CD14-positive monocyte (primary cell): Measurements from ENCODE around the gene NPAS3. TPM values are rescaled to one million over a fixed set of nuclear protein-coding genes. Genes with fewer than 3 reads are reported as not detected.

Experiments used
- DNase-seq, 3 donors: peaks; one replicate each; pipeline ENCODE4 v3.0.0-alpha.2; 2011 to 2022
- H2AFZ ChIP-seq: 2 replicates; pipeline ENCODE4 v1.6.0; 2012; ENCODE audit warnings: mild to moderate bottlenecking, low read depth, low read length, inconsistent platforms; ENCODE audit not compliant: insufficient read depth, poor library complexity, severe bottlenecking
- H3K27ac ChIP-seq, 2 donors: 1 replicate in 1 of 2; 2 replicates in 1 of 2; pipeline ENCODE4 v1.5.1; 2012 to 2013; ENCODE audit warnings: low read length in 2 of 2, control low read depth in 1 of 2, inconsistent platforms in 1 of 2, low read depth in 1 of 2, mild to moderate bottlenecking in 1 of 2
- H3K27me3 ChIP-seq, 2 donors: one replicate each; pipeline versions ENCODE4 v1.6.0 to v1.6.1; 2011 to 2013; ENCODE audit warnings: low read length in 2 of 2; ENCODE audit not compliant: control insufficient read depth in 2 of 2, insufficient read depth in 2 of 2
- H3K36me3 ChIP-seq, 2 donors: replicated peaks in 1 of 2; 1 replicate in 1 of 2; 2 replicates in 1 of 2; pipeline versions ENCODE4 v1.5.1 to v1.6.1; 2012 to 2013; ENCODE audit warnings: low read length in 2 of 2, control low read depth in 1 of 2, inconsistent platforms in 1 of 2, mild to moderate bottlenecking in 1 of 2; ENCODE audit not compliant: insufficient read depth in 2 of 2, control insufficient read depth in 1 of 2
- H3K4me1 ChIP-seq, 2 donors: 1 replicate in 1 of 2; 2 replicates in 1 of 2; pipeline versions ENCODE4 v1.5.1 to v1.6.1; 2012 to 2013; ENCODE audit warnings: low read length in 2 of 2, control low read depth in 1 of 2, inconsistent platforms in 1 of 2, mild to moderate bottlenecking in 1 of 2, moderate library complexity in 1 of 2; ENCODE audit not compliant: insufficient read depth in 2 of 2, control insufficient read depth in 1 of 2
- H3K4me2 ChIP-seq: replicated peaks from 2 replicates; pipeline ENCODE3; 2012; ENCODE audit warnings: low read length, moderate library complexity, mild to moderate bottlenecking; ENCODE audit not compliant: poor library complexity, severe bottlenecking; ENCODE audit errors: extremely low read depth
- H3K4me3 ChIP-seq, 3 experiments: fragments of 200-600 bp in 1 of 3; sonication (generic) in 1 of 3; replicated peaks in 1 of 3; 1 replicate in 2 of 3; 2 replicates in 1 of 3; pipeline ENCODE4 v1.5.1; 2011 to 2013; ENCODE audit warnings: low read length in 3 of 3, mild to moderate bottlenecking in 3 of 3, control low read depth in 2 of 3, low read depth in 2 of 3, inconsistent platforms in 1 of 3, moderate library complexity in 1 of 3
- H3K79me2 ChIP-seq: 2 replicates; pipeline ENCODE4 v1.6.0; 2012; ENCODE audit warnings: mild to moderate bottlenecking, control low read depth, inconsistent platforms, low read length, moderate library complexity; ENCODE audit not compliant: insufficient read depth
- H3K9ac ChIP-seq: 2 replicates; pipeline ENCODE4 v1.6.0; 2017; ENCODE audit warnings: low read length, mild to moderate bottlenecking; ENCODE audit not compliant: insufficient read depth, poor library complexity, severe bottlenecking
- H3K9me3 ChIP-seq, 2 donors: replicated peaks in 1 of 2; 1 replicate in 1 of 2; 2 replicates in 1 of 2; pipeline versions ENCODE4 v1.5.1 to v1.6.1; 2012 to 2013; ENCODE audit warnings: low read length in 2 of 2, control low read depth in 1 of 2; ENCODE audit not compliant: control insufficient read depth in 1 of 2, insufficient read depth in 1 of 2
- H4K20me1 ChIP-seq: 2 replicates; pipeline ENCODE4 v1.6.0; 2012; ENCODE audit warnings: mild to moderate bottlenecking, low read length, control low read depth, moderate library complexity; ENCODE audit not compliant: insufficient read depth
- H3K27ac Mint-ChIP-seq, 7 donors: one replicate each; pipeline ENCODE4 v1.8.0; 2020; ENCODE audit warnings: mild to moderate bottlenecking in 7 of 7, mixed read lengths in 7 of 7, moderate library complexity in 6 of 7, inconsistent platforms in 2 of 7
- H3K27me3 Mint-ChIP-seq, 3 donors: one replicate each; pipeline ENCODE4 v1.8.0; 2021 to 2022; ENCODE audit warnings: low read depth in 3 of 3, mild to moderate bottlenecking in 3 of 3, mixed read lengths in 3 of 3, moderate library complexity in 3 of 3, inconsistent platforms in 1 of 3
- H3K36me3 Mint-ChIP-seq, 2 donors: one replicate each; pipeline ENCODE4 v1.8.0; 2020; ENCODE audit warnings: mixed read lengths in 2 of 2, inconsistent platforms in 1 of 2, mild to moderate bottlenecking in 1 of 2
- H3K4me1 Mint-ChIP-seq: one replicate; pipeline ENCODE4 v1.8.0; 2020; ENCODE audit warnings: mild to moderate bottlenecking, mixed read lengths
- H3K4me3 Mint-ChIP-seq, 2 donors: one replicate each; pipeline ENCODE4 v1.8.0; 2020; ENCODE audit warnings: mild to moderate bottlenecking in 2 of 2, mixed read lengths in 2 of 2, moderate library complexity in 1 of 2
- H3K9me3 Mint-ChIP-seq, 7 donors: one replicate each; pipeline ENCODE4 v1.8.0; 2020 to 2022; ENCODE audit warnings: mixed read lengths in 7 of 7, mild to moderate bottlenecking in 6 of 7, moderate library complexity in 6 of 7, inconsistent platforms in 2 of 7
- WGBS: methylation state at CpG from one replicate; pipeline ENCODE4 v1.1.5; 2013; ENCODE audit warnings: missing lambda C conversion rate; ENCODE audit not compliant: insufficient coverage; 5-methylcytosine and 5-hydroxymethylcytosine counted together
- intact Hi-C, 2 donors: fragments of 100-400 bp; cut with micrococcal nuclease; formaldehyde crosslinking; loops; one replicate each; pipeline versions ENCODE4 v1.15.0 to v1.15.1; 2023
- polyA plus RNA-seq, 3 donors: library from polyadenylated mRNA; depleted of rRNA in 1 of 3; unstranded in 2 of 3; stranded (reverse) in 1 of 3; fragments of 300-500 nt in 2 of 3; fragments of >200 nt in 1 of 3; fragmentation: Illumina TruSeq in 2 of 3; gene quantifications; 1 replicate in 2 of 3; 2 replicates in 1 of 3; pipeline ENCODE4 v1.2.3, GENCODE V29; 2012 to 2021
- TF ChIP-seq, protein P1 (sequence below): fragments of 200-600 bp; IDR thresholded peaks from one replicate; pipeline ENCODE4 v1.8.0; 2022; ENCODE audit warnings: antibody characterized with exemption, mild to moderate bottlenecking

Gene NPAS3
- polyA plus RNA-seq, 3 donors, result not detected

DNA sequence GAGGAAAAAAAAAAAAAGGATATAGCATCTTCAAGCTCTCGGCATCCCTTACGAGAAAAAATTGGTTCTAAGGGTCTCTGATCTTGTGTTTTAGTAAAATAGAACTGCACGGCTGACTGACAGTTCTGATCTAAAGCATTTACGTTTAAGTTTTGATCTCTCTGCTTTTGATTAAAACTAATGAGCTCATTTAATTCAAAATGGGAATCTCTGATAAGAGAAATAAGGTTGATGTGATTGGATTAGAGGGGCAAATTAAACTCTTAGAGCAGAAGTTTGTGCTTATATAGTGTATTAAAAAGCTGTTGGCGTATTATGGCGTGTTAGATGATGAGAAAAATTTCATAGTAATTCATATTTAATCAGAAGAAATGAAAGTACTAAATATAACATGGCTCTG, 794.6 kb downstream of the NPAS3 start:
- no peaks in the 10 kb centered on the region for H3K79me2 ChIP-seq
- intact Hi-C loops, result no loop called here
- WGBS, result 100% methylated on average over 2 of the region's 6 CpGs
- no peak overlapping the region for H3K4me3 Mint-ChIP-seq
- peaks cover 1 to 3% (median 1%) of the 10 kb centered on the region in 3 donors for H3K27me3 Mint-ChIP-seq
- no peaks in the 10 kb centered on the region for H3K27me3 ChIP-seq
- TF ChIP-seq, protein P1, sequence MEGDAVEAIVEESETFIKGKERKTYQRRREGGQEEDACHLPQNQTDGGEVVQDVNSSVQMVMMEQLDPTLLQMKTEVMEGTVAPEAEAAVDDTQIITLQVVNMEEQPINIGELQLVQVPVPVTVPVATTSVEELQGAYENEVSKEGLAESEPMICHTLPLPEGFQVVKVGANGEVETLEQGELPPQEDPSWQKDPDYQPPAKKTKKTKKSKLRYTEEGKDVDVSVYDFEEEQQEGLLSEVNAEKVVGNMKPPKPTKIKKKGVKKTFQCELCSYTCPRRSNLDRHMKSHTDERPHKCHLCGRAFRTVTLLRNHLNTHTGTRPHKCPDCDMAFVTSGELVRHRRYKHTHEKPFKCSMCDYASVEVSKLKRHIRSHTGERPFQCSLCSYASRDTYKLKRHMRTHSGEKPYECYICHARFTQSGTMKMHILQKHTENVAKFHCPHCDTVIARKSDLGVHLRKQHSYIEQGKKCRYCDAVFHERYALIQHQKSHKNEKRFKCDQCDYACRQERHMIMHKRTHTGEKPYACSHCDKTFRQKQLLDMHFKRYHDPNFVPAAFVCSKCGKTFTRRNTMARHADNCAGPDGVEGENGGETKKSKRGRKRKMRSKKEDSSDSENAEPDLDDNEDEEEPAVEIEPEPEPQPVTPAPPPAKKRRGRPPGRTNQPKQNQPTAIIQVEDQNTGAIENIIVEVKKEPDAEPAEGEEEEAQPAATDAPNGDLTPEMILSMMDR, result no peak
- no peaks in the 10 kb centered on the region for H3K36me3 Mint-ChIP-seq
- no peak for DNase-seq
- H3K36me3 ChIP-seq, result no peaks in the 10 kb centered on the region
- no peaks in the 10 kb centered on the region for H3K4me1 Mint-ChIP-seq
- H2AFZ ChIP-seq, result no peak overlapping the region
- no peak overlapping the region for H3K9ac ChIP-seq
- no peaks in the 10 kb centered on the region for H3K9me3 ChIP-seq
- H4K20me1 ChIP-seq, result no peaks in the 10 kb centered on the region
- no peak overlapping the region for H3K27ac ChIP-seq
- H3K27ac Mint-ChIP-seq, result no peak overlapping the region
- H3K4me3 ChIP-seq, result no peak overlapping the region
- no peaks in the 10 kb centered on the region for H3K4me1 ChIP-seq
- no peaks in the 10 kb centered on the region for H3K9me3 Mint-ChIP-seq
- no peak overlapping the region for H3K4me2 ChIP-seq

DNA sequence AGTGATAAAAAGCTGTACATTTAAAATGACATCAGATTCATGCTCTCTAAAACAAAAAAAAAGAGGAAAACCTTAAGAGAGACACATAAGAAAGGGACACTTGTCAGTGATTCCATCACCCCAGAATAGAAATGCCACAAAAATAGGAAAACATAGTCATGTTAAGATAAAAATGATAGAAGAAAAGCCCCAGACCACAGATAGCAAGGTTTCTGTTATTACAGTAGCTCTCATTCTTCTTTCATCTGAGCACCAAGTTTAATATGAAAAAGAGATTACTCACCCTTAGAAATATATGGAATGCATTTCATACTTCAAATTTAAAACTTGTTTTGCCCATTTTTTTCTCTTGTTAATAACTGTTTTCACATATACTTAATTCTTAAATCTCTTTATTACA, 795.0 kb downstream of the NPAS3 start:
- H3K27ac Mint-ChIP-seq, result no peak overlapping the region
- H3K9me3 Mint-ChIP-seq, result no peaks in the 10 kb centered on the region
- H3K9ac ChIP-seq, result no peak overlapping the region
- peaks cover 1 to 3% (median 1%) of the 10 kb centered on the region in 3 donors for H3K27me3 Mint-ChIP-seq
- H3K4me1 Mint-ChIP-seq, result no peaks in the 10 kb centered on the region
- no peaks in the 10 kb centered on the region for H3K4me1 ChIP-seq
- H3K27me3 ChIP-seq, result no peaks in the 10 kb centered on the region
- H2AFZ ChIP-seq, result no peak overlapping the region
- no peaks in the 10 kb centered on the region for H4K20me1 ChIP-seq
- no peaks in the 10 kb centered on the region for H3K36me3 ChIP-seq
- no peaks in the 10 kb centered on the region for H3K79me2 ChIP-seq
- no peaks in the 10 kb centered on the region for H3K9me3 ChIP-seq
- DNase-seq, result no peak
- no peak overlapping the region for H3K4me3 Mint-ChIP-seq
- no peak overlapping the region for H3K27ac ChIP-seq
- H3K4me3 ChIP-seq, result no peak overlapping the region
- no peaks in the 10 kb centered on the region for H3K36me3 Mint-ChIP-seq
- TF ChIP-seq, protein P1, result no peak
- intact Hi-C loops, result no loop called here
- no peak overlapping the region for H3K4me2 ChIP-seq
